ENCODE data around the gene PEX3.

The PEX3 gene

DNA sequence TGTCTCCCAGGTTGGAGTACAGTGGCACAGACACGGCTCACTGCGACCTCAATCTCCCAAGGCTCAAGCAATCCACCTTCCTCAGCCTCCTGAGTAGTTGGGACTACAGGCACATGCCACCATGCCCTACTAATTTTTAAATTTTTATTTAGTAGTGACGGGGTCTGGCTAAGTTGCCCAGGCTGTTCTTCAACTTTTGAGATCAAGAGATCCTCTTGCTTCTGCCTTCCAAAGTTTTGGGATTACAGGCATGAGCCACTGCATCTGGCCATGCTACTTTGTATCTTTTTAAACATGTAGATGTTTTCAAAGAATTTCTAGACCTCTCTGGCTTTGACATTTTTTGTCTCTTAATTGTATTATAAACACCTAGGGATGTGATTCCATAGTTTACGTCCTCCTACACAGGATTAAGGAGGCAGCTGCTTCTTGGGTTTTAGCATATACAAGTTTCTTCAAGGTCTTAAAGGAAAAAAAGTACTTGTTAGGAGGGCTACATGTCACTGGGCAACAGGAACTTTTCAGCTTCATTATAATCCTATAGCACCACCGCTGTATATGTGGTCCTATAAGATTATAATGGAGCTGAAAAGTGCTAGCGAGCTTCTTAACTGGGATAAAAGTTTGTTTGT, 1.4 kb upstream of the PEX3 start:
- H3K4me3 ChIP-seq (ENCODE audit: low read depth, low read length), result peak overlapping the region; percentile 96
- DNase-seq (ENCODE audit: low read depth), result no peak
- TF ChIP-seq MYC (IDR thresholded peaks at IDR 0.05; ENCODE audit: low read depth, low read length), result no peak
- no peak for TF ChIP-seq MAX (IDR thresholded peaks at IDR 0.05; ENCODE audit: low read depth, low read length)
- no peak for TF ChIP-seq CTCF (IDR thresholded peaks at IDR 0.05; ENCODE audit: low read depth, low read length)
- TF ChIP-seq POLR2A (IDR thresholded peaks at IDR 0.05; ENCODE audit: extremely low read depth, insufficient read length), result no peak

DNA sequence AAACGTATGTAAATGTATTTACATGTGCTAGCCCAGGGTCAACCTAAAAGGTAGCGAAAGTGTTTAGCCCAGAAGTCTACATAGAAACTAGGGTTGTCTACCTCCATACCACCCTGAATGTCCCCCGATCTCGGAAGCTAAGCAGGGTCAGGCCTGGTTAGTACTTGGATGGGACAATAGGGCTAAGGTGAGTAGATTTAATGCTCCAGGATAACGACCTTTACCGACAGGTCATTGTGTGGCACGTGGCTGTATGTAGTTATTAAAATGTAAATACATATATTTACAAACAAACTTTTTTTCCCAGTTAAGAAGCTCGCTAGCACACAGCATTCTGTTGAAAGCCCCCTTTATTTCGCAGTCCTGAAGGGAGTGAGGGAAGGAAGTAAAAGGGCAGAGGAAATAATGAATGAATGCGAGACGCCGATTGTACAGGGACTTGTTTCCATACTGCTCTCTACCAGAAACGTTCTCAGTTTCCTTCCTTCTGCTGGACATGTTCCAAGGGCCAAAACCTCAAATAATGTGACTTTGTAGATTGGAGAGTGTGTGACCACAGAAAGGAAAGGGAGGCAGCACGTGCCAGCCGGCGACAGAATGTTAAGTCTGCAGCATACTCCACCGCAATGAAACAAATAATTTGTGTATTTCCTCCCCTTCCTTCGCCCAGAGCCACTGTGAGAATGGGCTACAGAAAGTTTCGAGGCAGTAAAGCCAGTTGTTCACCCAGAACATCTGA, 722 bp upstream of the PEX3 start:
- peak; percentile 68 for DNase-seq (ENCODE audit: low read depth)
- TF ChIP-seq MAX (IDR thresholded peaks at IDR 0.05; ENCODE audit: low read depth, low read length), result peak; percentile 80
- no peak for TF ChIP-seq POLR2A (IDR thresholded peaks at IDR 0.05; ENCODE audit: extremely low read depth, insufficient read length)
- TF ChIP-seq CTCF (IDR thresholded peaks at IDR 0.05; ENCODE audit: low read depth, low read length), result no peak
- peak; percentile 79 for TF ChIP-seq MYC (IDR thresholded peaks at IDR 0.05; ENCODE audit: low read depth, low read length)
- H3K4me3 ChIP-seq (ENCODE audit: low read depth, low read length), result peak overlapping the region; percentile 96

DNA sequence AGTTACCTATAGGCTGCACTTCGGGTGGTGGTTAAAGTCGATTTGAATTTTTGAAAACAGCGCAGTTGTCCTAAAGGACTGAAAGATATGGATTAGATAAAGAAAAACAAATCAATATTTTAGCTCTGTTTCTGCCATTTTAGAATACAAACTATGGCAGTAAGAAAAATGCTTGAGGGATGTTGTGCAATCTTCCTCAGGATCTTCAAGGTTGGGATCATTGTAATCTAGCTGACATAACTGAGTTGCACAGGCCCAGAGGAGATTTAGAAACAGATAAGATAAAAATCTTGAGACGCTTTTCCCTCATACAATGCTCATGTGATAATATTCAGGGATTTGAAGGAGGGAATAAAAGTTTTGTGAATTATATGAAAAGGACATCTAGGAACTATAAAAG, 926 bp downstream of the PEX3 start:
- TF ChIP-seq CTCF (IDR thresholded peaks at IDR 0.05; ENCODE audit: low read depth, low read length), result no peak
- no peak for TF ChIP-seq MAX (IDR thresholded peaks at IDR 0.05; ENCODE audit: low read depth, low read length)
- TF ChIP-seq MYC (IDR thresholded peaks at IDR 0.05; ENCODE audit: low read depth, low read length), result no peak
- TF ChIP-seq POLR2A (IDR thresholded peaks at IDR 0.05; ENCODE audit: extremely low read depth, insufficient read length), result no peak
- H3K4me3 ChIP-seq (ENCODE audit: low read depth, low read length), result peak overlapping the region; percentile 96
- peak; percentile 65 for DNase-seq (ENCODE audit: low read depth)

DNA sequence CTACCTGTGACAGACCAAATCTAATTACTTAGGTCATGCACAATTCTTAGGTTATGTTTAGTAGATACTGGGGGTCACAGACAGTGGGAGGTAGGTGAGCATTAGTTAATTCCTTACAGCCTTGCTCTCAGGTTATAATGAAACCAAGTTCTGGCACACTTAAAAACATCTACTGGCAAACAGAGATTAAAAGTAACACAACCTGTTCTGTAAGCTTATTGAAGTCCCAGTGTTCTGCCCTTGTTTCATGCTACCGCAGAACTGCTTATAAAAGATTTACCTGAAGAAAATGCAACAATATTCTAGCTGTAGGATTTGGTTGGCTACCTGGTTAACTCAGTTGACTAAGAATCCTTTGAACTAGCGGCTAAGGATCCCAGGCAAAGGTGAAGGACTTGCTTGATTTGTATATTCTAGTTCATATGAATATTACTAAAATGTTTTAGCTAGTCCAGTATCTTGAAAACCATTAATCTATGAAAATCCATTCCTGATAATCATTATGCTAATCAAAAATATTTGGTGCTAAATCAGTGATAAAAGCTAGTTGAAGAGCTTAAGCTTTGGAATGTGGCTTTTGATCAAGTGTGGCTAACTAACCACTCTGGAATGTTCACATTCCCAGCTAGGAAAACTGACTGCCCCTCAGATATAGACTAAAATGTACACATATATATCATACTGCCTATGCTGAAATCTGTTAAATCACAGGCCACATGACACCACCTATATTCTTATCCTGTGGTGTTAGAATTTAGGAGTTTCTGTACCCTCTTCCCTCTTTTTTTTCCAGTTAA, 7.2 kb downstream of the PEX3 start:
- H3K4me3 ChIP-seq (ENCODE audit: low read depth, low read length), result no peak overlapping the region
- no peak for DNase-seq (ENCODE audit: low read depth)
- TF ChIP-seq MYC (IDR thresholded peaks at IDR 0.05; ENCODE audit: low read depth, low read length) (no peak), CTCF (IDR thresholded peaks at IDR 0.05; ENCODE audit: low read depth, low read length) (no peak), MAX (IDR thresholded peaks at IDR 0.05; ENCODE audit: low read depth, low read length) (no peak), POLR2A (IDR thresholded peaks at IDR 0.05; ENCODE audit: extremely low read depth, insufficient read length) (no peak)

- TF ChIP-seq MAX (IDR thresholded peaks at IDR 0.05; ENCODE audit: low read depth, low read length) (no peak), POLR2A (IDR thresholded peaks at IDR 0.05; ENCODE audit: extremely low read depth, insufficient read length) (no peak), CTCF (IDR thresholded peaks at IDR 0.05; ENCODE audit: low read depth, low read length) (no peak)
- DNase-seq (ENCODE audit: low read depth), result no peak
- no peak overlapping the region for H3K4me3 ChIP-seq (ENCODE audit: low read depth, low read length)
Measured at GRCh38 chr6:143465546-143465945, 14.9 kb downstream of the PEX3 start.
